IPS DF 19.7 (cell line): ENCODE results near the gene C1QTNF9.
"Not testable (repeated sequence)": the region's sequence is repeated elsewhere in the genome, so short reads cannot be mapped to it uniquely, and the experiment has no call there.

Source experiments
- DNase-seq: peaks from one replicate; pipeline ENCODE4 v3.0.0-alpha.2; 2013; ENCODE audit warnings: low read depth, low spot score

Gene C1QTNF9

GRCh38 chr13:24361113-24361512 lies 51.7 kb downstream of the C1QTNF9 start:
- no peak for DNase-seq

DNA sequence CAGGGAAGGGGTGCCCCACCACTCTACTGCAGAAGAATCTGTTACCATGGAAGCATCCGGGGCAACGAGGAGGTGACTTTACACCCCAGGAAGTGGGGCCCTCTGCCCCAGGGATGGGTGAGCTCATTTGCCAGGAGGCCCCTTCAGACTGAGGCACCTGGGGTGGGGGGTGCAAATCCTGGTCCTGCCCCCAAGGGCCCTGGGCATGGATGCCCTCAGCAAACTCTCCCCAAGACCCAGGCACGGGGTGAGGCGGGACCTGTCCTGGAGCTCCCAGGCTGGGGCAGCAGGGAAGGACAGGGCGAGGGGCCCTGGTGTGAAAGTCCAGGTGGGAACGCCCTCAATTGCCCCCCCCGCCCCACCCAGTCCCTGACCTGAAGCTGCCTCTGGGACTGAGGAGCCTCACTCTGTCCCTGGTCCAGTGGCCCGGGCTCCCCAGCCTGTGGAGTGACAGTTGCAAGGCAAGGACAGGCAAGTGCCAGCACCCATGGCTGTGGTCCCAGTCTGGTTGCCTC lies 52.5 kb downstream of the C1QTNF9 start:
- no peak for DNase-seq

DNA sequence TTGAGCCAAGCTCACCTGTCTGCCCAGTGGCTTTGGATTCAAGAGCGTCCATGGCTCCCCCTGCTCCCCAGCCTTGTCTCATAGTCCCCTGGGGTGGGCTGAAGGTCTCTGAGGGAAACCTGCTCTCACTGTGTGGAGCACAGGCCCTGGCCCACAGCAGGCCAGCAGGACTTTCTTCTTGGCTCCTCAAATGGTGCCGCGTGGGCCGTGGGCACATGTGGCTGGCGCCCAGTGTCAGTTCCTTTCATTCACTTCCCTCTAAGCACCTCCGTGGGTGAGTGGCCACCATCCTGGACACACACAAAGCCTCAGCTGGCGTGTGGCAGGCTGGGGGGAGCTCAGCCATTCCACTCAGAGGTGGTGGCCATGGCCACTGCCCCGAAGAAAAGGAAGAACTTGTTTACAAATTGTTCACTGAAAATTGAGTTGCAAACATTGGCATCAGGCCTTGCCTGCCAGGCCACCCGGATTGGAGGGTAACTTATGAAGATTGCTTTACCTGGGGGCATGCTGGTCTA lies 53.1 kb downstream of the C1QTNF9 start:
- no peak for DNase-seq

- no peak for DNase-seq
Observed at GRCh38 chr13:24365191-24365590, 55.8 kb downstream of the C1QTNF9 start.

- DNase-seq, result not testable (repeated sequence)
Observed at GRCh38 chr13:24366315-24366714, 56.9 kb downstream of the C1QTNF9 start.

- DNase-seq, result not testable (repeated sequence)
Observed at GRCh38 chr13:24371273-24371672, 61.9 kb downstream of the C1QTNF9 start.
